ENCODE results near the gene CYP19A1.

DNA sequence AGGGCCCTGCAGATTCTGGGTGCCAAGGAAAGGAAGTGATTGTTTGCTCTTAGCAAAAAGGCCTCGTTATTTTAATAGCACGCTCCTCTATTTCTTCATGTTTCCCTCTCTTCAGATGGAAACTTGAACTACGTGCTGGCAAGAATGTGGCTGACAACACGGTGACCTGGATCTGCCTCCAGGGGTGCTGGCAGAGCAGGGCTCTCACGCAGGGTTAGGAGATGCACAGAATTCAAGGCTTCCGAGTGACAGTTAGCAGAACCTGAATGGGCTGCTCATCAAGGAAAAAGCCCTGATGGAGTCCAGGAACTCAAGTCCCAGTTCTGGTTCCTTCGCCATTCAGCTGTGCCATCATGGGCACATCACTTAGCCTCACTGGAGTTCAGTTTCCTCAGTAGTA lies 22.7 kb downstream of the CYP19A1 start:
- no peak for TF ChIP-seq CTCF (IDR thresholded peaks at IDR 0.05)
- no peak for TF ChIP-seq RFX5 (IDR thresholded peaks at IDR 0.05; ENCODE audit: low read length)
- no peak for TF ChIP-seq SIN3A (IDR thresholded peaks at IDR 0.05; ENCODE audit: borderline replicate concordance, low read depth, low read length)
- no peak for TF ChIP-seq MEF2A (IDR thresholded peaks at IDR 0.05; ENCODE audit: borderline replicate concordance, low read depth)
- TF ChIP-seq NFIC (IDR thresholded peaks at IDR 0.05; ENCODE audit: borderline replicate concordance): no peak
- TF ChIP-seq FOXM1 (IDR thresholded peaks at IDR 0.05; ENCODE audit: low read depth): no peak

All from SK-N-SH (cell line).